GM13976 (cell line): ENCODE measurements around the gene SH3BP1.

Experiments
- DNase-seq: peaks from one replicate; pipeline ENCODE4 v3.0.0; 2012; ENCODE audit warnings: low spot score
- in situ Hi-C: fragments of 300-500 bp; cut with MboI; formaldehyde crosslinking; loops from one replicate; pipeline ENCODE4 v1.12.0; 2022; ENCODE audit warnings: low sequenced_read_pairs, mixed read lengths, inconsistent platforms; ENCODE audit not compliant: unreplicated experiment
- TF ChIP-seq, protein P1 (sequence below): IDR thresholded peaks from 2 replicates; pipeline ENCODE4 v1.5.1; 2012; ENCODE audit warnings: borderline replicate concordance, mild to moderate bottlenecking; ENCODE audit not compliant: insufficient read depth; ENCODE audit errors: extremely low read depth, missing control alignments, control extremely low read depth

Gene SH3BP1

DNA sequence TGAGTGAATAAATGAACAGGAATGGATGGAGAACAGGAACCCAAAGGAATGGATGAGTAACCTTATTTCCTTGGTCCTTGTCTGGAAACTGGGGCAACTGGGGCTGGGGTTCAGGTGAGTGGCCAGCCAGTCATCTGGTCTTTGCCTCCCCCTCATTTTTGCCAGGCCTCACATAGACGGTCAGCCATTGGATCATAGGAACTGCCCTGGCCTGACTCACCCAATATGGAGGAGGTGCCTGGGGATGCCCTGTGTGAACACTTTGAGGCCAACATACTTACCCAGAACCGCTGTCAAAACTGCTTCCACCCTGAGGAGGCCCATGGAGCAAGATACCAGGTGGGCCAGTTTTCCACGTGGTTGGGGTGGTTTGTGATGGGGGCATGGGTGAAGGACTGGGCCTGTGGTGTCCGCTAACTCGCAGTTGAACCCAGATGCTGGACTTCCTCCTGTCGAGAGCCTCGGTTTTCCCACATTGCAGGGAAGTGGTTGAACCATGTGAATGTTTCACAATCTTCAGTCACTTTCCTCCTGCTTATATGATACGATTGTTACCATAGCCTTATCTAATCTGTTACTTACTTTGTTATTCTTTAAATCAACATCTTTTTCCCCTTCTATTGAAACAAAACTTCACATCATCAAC, 61.8 kb downstream of the SH3BP1 start:
- DNase-seq, result no peak
- in situ Hi-C loops, result no loop called here
- TF ChIP-seq, protein P1, sequence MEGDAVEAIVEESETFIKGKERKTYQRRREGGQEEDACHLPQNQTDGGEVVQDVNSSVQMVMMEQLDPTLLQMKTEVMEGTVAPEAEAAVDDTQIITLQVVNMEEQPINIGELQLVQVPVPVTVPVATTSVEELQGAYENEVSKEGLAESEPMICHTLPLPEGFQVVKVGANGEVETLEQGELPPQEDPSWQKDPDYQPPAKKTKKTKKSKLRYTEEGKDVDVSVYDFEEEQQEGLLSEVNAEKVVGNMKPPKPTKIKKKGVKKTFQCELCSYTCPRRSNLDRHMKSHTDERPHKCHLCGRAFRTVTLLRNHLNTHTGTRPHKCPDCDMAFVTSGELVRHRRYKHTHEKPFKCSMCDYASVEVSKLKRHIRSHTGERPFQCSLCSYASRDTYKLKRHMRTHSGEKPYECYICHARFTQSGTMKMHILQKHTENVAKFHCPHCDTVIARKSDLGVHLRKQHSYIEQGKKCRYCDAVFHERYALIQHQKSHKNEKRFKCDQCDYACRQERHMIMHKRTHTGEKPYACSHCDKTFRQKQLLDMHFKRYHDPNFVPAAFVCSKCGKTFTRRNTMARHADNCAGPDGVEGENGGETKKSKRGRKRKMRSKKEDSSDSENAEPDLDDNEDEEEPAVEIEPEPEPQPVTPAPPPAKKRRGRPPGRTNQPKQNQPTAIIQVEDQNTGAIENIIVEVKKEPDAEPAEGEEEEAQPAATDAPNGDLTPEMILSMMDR, result no peak

DNA sequence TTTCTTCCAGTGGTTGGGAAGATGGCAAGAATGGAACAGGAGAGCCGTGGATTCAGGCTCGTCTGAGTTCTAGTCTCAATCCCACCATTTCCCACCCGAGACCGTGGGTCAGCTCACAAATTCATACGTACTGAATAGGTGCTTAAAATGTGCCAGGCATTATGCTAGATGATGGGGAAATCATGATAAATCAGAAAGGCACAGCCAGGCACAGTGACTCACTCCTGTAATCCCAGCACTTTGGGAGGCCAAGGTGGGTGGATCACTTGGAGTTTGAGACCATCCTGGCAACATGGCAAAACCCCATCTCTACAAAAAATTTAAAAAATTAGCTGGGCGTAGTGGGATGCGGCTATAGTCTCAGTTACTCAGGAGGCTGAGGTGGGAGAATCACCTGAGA, 64.4 kb downstream of the SH3BP1 start:
- in situ Hi-C loops, result no loop called here
- TF ChIP-seq, protein P1, result no peak
- DNase-seq, result no peak

DNA sequence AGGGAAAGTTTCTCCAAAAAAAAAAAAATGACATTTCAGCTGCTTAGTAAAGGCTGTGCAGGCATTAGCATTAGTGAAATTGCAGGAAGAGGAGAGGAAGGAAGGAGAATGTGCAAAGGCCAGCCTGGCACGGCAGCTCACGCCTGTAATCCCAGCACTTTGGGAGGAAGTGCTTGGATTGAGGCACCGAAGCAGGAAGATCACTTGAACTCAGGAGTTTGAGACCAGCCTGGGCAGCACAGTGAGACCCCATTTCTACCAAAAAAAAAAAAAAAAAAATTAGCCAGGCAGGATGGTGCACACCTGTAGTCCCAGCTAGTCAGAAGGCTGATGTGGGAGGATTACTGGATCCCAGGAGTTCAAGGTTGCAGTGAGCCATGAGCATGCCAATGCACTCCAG, 65.2 kb downstream of the SH3BP1 start:
- in situ Hi-C loops, result no loop called here
- TF ChIP-seq, protein P1, result no peak
- no peak for DNase-seq

DNA sequence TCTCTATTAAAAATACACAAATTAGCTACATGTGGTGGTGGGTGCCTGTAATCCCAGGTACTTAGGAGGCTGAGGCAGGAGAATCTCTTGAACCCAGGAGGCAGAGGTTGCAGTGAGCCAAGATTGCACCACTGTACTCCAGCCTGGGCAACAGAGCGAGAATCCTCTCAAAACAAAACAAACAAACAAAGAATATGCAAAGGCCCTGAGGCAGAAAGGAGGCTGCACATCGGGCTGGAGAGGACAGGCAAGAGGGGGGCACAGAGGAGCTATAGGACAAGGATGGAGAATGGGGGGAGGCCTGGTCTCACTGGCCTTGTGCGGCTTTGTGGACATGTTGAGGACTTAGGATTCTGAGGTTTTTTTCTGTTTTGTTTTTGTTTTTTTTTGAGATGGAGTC, 65.7 kb downstream of the SH3BP1 start:
- no peak for DNase-seq
- in situ Hi-C loops, result no loop called here
- TF ChIP-seq, protein P1, result no peak
